H1 (cell line): ENCODE results near the gene WDR31. TPM values are rescaled to one million over a fixed set of nuclear protein-coding genes. Genes with fewer than 3 reads are reported as not detected.
A peak's percentile ranks its signal among the peaks of the same experiment; 100 is the strongest.

ENCODE experiments used
- CTCF ChIA-PET: fragments of 300-600 bp; sonication (Branson Sonifier 250); formaldehyde crosslinking; loops from one replicate; lab custom pipeline; 2021; ENCODE audit not compliant: partially characterized antibody; lab: Charles Lee
- POLR2A ChIA-PET: fragments of 300-600 bp; sonication (Branson Sonifier 250); formaldehyde crosslinking; loops from one replicate; lab custom pipeline; 2021; ENCODE audit warnings: inconsistent platforms; ENCODE audit not compliant: partially characterized antibody; lab: Charles Lee
- DNase-seq, 2 experiments: peaks; one replicate each; pipeline versions ENCODE4 v3.0.0 to v3.0.0-alpha.2; 2010 to 2022; ENCODE audit warnings: low spot score in 2 of 2, low read depth in 1 of 2, mixed read lengths in 1 of 2
- FAIRE-seq: peaks from 2 replicates; lab custom pipeline; 2011; peaks lifted over from hg19 to GRCh38; lab: Jason Lieb, UNC
- H2AFZ ChIP-seq: 2 replicates; pipeline ENCODE4 v1.8.1; 2012; ENCODE audit warnings: low read length, inconsistent platforms
- H2AK5ac ChIP-seq: 2 replicates; pipeline ENCODE4 v1.6.1; 2013; ENCODE audit warnings: low read depth, low read length
- H2BK120ac ChIP-seq: replicated peaks from 2 replicates; pipeline ENCODE3; 2013; ENCODE audit warnings: low read depth, low read length, inconsistent platforms
- H2BK12ac ChIP-seq: 2 replicates; pipeline ENCODE4 v1.6.1; 2013; ENCODE audit warnings: low read depth, low read length
- H2BK15ac ChIP-seq: 2 replicates; pipeline ENCODE4 v1.6.1; 2013; ENCODE audit warnings: low read length
- H2BK20ac ChIP-seq: 2 replicates; pipeline ENCODE4 v1.6.1; 2013; ENCODE audit warnings: low read length
- H2BK5ac ChIP-seq: 2 replicates; pipeline ENCODE4 v1.6.1; 2013; ENCODE audit warnings: low read depth, low read length
- H3K14ac ChIP-seq: 2 replicates; pipeline ENCODE4 v1.6.1; 2013; ENCODE audit warnings: inconsistent platforms; ENCODE audit not compliant: insufficient read length
- H3K18ac ChIP-seq: 2 replicates; pipeline ENCODE4 v1.6.1; 2013; ENCODE audit warnings: low read length; ENCODE audit errors: extremely low read depth
- H3K23ac ChIP-seq: 2 replicates; pipeline ENCODE4 v1.6.1; 2013; ENCODE audit warnings: inconsistent platforms; ENCODE audit not compliant: insufficient read length
- H3K23me2 ChIP-seq: 2 replicates; pipeline ENCODE4 v1.6.1; 2013; ENCODE audit warnings: low read depth, low read length
- H3K27ac ChIP-seq: 2 replicates; pipeline ENCODE4 v1.6.1; 2011; ENCODE audit warnings: low read depth, low read length, inconsistent platforms
- H3K27me3 ChIP-seq, 4 experiments: replicated peaks in 1 of 4; 1 replicate in 1 of 4; 2 replicates in 3 of 4; pipeline versions ENCODE4 v1.6.1 to v1.8.1; 2011 to 2013; ENCODE audit warnings: low read length in 3 of 4, mild to moderate bottlenecking in 3 of 4, inconsistent platforms in 2 of 4, mixed read lengths in 2 of 4, moderate library complexity in 1 of 4; ENCODE audit not compliant: control insufficient read depth in 3 of 4, insufficient read depth in 3 of 4; ENCODE audit errors: extremely low read depth in 1 of 4
- H3K36me3 ChIP-seq, 4 experiments: 2 replicates each; pipeline versions ENCODE4 v1.6.1 to v1.8.1; 2011 to 2013; ENCODE audit warnings: mild to moderate bottlenecking in 4 of 4, low read length in 3 of 4, moderate library complexity in 2 of 4, control low read depth in 1 of 4, inconsistent platforms in 1 of 4; ENCODE audit not compliant: insufficient read depth in 4 of 4, control insufficient read depth in 2 of 4
- H3K4ac ChIP-seq: replicated peaks from 2 replicates; pipeline ENCODE3; 2013; ENCODE audit warnings: low read length, low read depth, mixed read lengths, inconsistent platforms; ENCODE audit not compliant: insufficient read length
- H3K4me1 ChIP-seq, 4 experiments: replicated peaks in 1 of 4; 1 replicate in 1 of 4; 2 replicates in 3 of 4; pipeline versions ENCODE4 v1.6.1 to v1.8.1; 2011 to 2013; ENCODE audit warnings: low read length in 3 of 4, inconsistent platforms in 2 of 4, mixed read lengths in 1 of 4; ENCODE audit not compliant: insufficient read depth in 4 of 4, control insufficient read depth in 3 of 4
- H3K4me2 ChIP-seq, 2 experiments: 2 replicates each; pipeline versions ENCODE4 v1.6.1 to v1.8.1; 2011 to 2013; ENCODE audit warnings: low read depth in 2 of 2, low read length in 2 of 2, control low read depth in 1 of 2, inconsistent platforms in 1 of 2, mild to moderate bottlenecking in 1 of 2; ENCODE audit not compliant: insufficient read depth in 1 of 2
- H3K4me3 ChIP-seq, 4 experiments: fragments of 200-600, 300-600 bp in 1 of 4; sonication (generic), shearing (Covaris generic), sonication (Bioruptor Twin) in 1 of 4; 2 replicates each; pipeline versions ENCODE4 v1.5.1 to v1.8.1; 2011 to 2016; ENCODE audit warnings: low read length in 4 of 4, low read depth in 3 of 4, control low read depth in 2 of 4, inconsistent platforms in 2 of 4, mild to moderate bottlenecking in 2 of 4, mixed read lengths in 1 of 4, moderate library complexity in 1 of 4; ENCODE audit not compliant: insufficient read depth in 2 of 4; ENCODE audit errors: extremely low read depth in 1 of 4
- H3K56ac ChIP-seq: replicated peaks from 2 replicates; pipeline ENCODE3; 2013; ENCODE audit warnings: low read depth, mild to moderate bottlenecking, mixed read lengths, low read length, inconsistent platforms; ENCODE audit not compliant: insufficient read length
- H3K79me1 ChIP-seq: 2 replicates; pipeline ENCODE4 v1.6.1; 2013; ENCODE audit warnings: low read depth, low read length, control low read depth
- H3K79me2 ChIP-seq, 2 experiments: 2 replicates each; pipeline versions ENCODE4 v1.6.1 to v1.8.1; 2012 to 2013; ENCODE audit warnings: low read length in 2 of 2, mild to moderate bottlenecking in 2 of 2, inconsistent platforms in 1 of 2; ENCODE audit not compliant: insufficient read depth in 2 of 2, control insufficient read depth in 1 of 2
- H3K9ac ChIP-seq, 4 experiments: replicated peaks in 1 of 4; 1 replicate in 1 of 4; 2 replicates in 3 of 4; pipeline versions ENCODE4 v1.6.1 to v1.8.1; 2011 to 2013; ENCODE audit warnings: low read depth in 3 of 4, low read length in 3 of 4, control low read depth in 2 of 4, mild to moderate bottlenecking in 2 of 4, moderate library complexity in 2 of 4, inconsistent platforms in 1 of 4; ENCODE audit errors: extremely low read depth in 1 of 4
- H3K9me3 ChIP-seq, 2 experiments: 2 replicates each; pipeline versions ENCODE4 v1.6.1 to v1.8.1; 2012 to 2013; ENCODE audit warnings: mild to moderate bottlenecking in 2 of 2, moderate library complexity in 2 of 2, control low read depth in 1 of 2, inconsistent platforms in 1 of 2, low read depth in 1 of 2, low read length in 1 of 2, mixed read lengths in 1 of 2; ENCODE audit not compliant: insufficient read depth in 2 of 2
- H4K20me1 ChIP-seq, 2 experiments: replicated peaks in 1 of 2; 2 replicates each; pipeline versions ENCODE3 to v1.8.1; 2011 to 2013; ENCODE audit warnings: inconsistent platforms in 2 of 2, low read length in 2 of 2, mild to moderate bottlenecking in 1 of 2; ENCODE audit not compliant: insufficient read depth in 2 of 2, control insufficient read depth in 1 of 2
- H4K5ac ChIP-seq: 2 replicates; pipeline ENCODE4 v1.6.1; 2013; ENCODE audit warnings: low read length, low read depth, mixed read lengths, inconsistent platforms; ENCODE audit not compliant: insufficient read length
- H4K8ac ChIP-seq: 2 replicates; pipeline ENCODE4 v1.8.0; 2013; ENCODE audit warnings: mild to moderate bottlenecking, moderate library complexity, low read length, inconsistent platforms; ENCODE audit not compliant: insufficient read depth; ENCODE audit errors: extremely low read depth
- H4K91ac ChIP-seq: replicated peaks from 2 replicates; pipeline ENCODE3; 2013; ENCODE audit warnings: low read length, mixed read lengths, inconsistent platforms; ENCODE audit not compliant: insufficient read length
- KDM1A ChIP-seq: fragments of 200-600, 300-600 bp; sonication (generic); IDR thresholded peaks from 2 replicates; pipeline ENCODE4 v1.7.1; 2016; ENCODE audit warnings: mild to moderate bottlenecking, low read length, borderline replicate concordance
- NANOG ChIP-seq: IDR thresholded peaks from 2 replicates; pipeline ENCODE4 v1.6.1; 2011; ENCODE audit warnings: low read length, low read depth, mild to moderate bottlenecking, inconsistent platforms; ENCODE audit not compliant: insufficient read depth, poor library complexity, severe bottlenecking
- RNF2 ChIP-seq: fragments of 200-900, 300-1000 bp; sonication (generic); IDR thresholded peaks from 2 replicates; pipeline ENCODE4 v1.7.1; 2016; ENCODE audit warnings: borderline replicate concordance, low read depth, mild to moderate bottlenecking, antibody characterized with exemption, low read length; ENCODE audit not compliant: poor library complexity, severe bottlenecking; ENCODE audit errors: missing control alignments
- TAF7 ChIP-seq: optimal IDR thresholded peaks from 2 replicates; pipeline ENCODE3; 2011; ENCODE audit warnings: low read depth, mild to moderate bottlenecking, inconsistent platforms, low read length, moderate library complexity, borderline replicate concordance
- YY1 ChIP-seq: IDR thresholded peaks from 2 replicates; pipeline ENCODE4 v1.6.1; 2011; ENCODE audit warnings: low read depth, mild to moderate bottlenecking, low read length
- ZNF274 ChIP-seq: IDR thresholded peaks from 2 replicates; pipeline ENCODE4 v1.7.0; 2012; ENCODE audit warnings: low read length, borderline replicate concordance; ENCODE audit errors: extremely low read depth
- WGBS, 2 experiments: shearing (Covaris generic) in 1 of 2; methylation state at CpG; one replicate each; pipeline versions ENCODE4 v1.1.6 to v1.1.7; 2013 to 2015; ENCODE audit warnings: low lambda C conversion rate in 2 of 2, mixed read lengths in 2 of 2, inconsistent platforms in 1 of 2, low coverage in 1 of 2, missing lambda C conversion rate in 1 of 2; ENCODE audit not compliant: insufficient replicate concordance in 2 of 2, insufficient coverage in 1 of 2, insufficient read length in 1 of 2; ENCODE audit errors: extremely low coverage in 1 of 2, missing lambda C conversion rate in 1 of 2; 5-methylcytosine and 5-hydroxymethylcytosine counted together
- polyA plus RNA-seq, 7 experiments: library from polyadenylated mRNA; depleted of rRNA in 3 of 7; stranded (reverse) in 5 of 7; unstranded in 2 of 7; fragments of >200 nt in 5 of 7; fragments of 200-250 nt in 2 of 7; gene quantifications; 1 replicate in 5 of 7; 2 replicates in 1 of 7; 4 replicates in 1 of 7; pipeline versions ENCODE4 v1.2.1 to v1.2.3, GENCODE V29; 2011 to 2013; ENCODE audit warnings: missing spikeins in 2 of 7, mixed read lengths in 2 of 7
- total RNA-seq: library from RNA; stranded (reverse); fragmentation: NEBNext Ultra II Directional; extraction: Animal tissue kit (Norgen Biotek cat#: 25700); gene quantifications from 2 replicates; pipeline ENCODE4 v1.2.1, GENCODE V29; 2021

The WDR31 gene
- total and polyA plus RNA-seq, 2 of the 8 experiments (the other 6 are each of a cell fraction or from before 2014, with no cell fraction given): 0.27 to 0.28 TPM

- Histone ChIP-seq H2BK5ac (no peak within 1 kb of the TSS), H3K56ac (no peak within 1 kb of the TSS), H3K4me1 (0 out of 7 replicates have a peak, but pooled peaks cover 0 to 4% (median 0%) of the 10 kb centered on the region in 4 experiments), H3K36me3 (no peaks in the 10 kb centered on the region), H4K5ac (no peak within 1 kb of the TSS), H2BK12ac (no peak within 1 kb of the TSS), H3K14ac (no peak within 1 kb of the TSS), H3K9ac (no peak within 1 kb of the TSS), H2BK20ac (no peak within 1 kb of the TSS), H3K27ac (no peak within 1 kb of the TSS), H2AFZ (peak within 1 kb of the TSS; percentile 84), H4K8ac (no peak within 1 kb of the TSS), H4K20me1 (no peaks in the 10 kb centered on the region), H3K23ac (no peak within 1 kb of the TSS), H2BK15ac (no peak within 1 kb of the TSS), H3K23me2 (no peaks in the 10 kb centered on the region), H4K91ac (no peak within 1 kb of the TSS), H3K79me2 (no peaks in the 10 kb centered on the region), H3K4me2 (no peak within 1 kb of the TSS), H3K4ac (no peak within 1 kb of the TSS), H2BK120ac (no peak within 1 kb of the TSS), H3K18ac (no peak within 1 kb of the TSS; the same call in 1 of the 2 replicates), H3K4me3 (no peak within 1 kb of the TSS), H3K79me1 (no peaks in the 10 kb centered on the region), H3K9me3 (no peaks in the 10 kb centered on the region), H3K27me3 (peaks cover 0 to 2% (median 0%) of the 10 kb centered on the region in 4 experiments; a peak in 1 of 7 replicates), H2AK5ac (no peak within 1 kb of the TSS)
- FAIRE-seq (no peak), DNase-seq (no peak)
- POLR2A ChIA-PET: interaction anchor here (1.6 kb wide), 1 partner anchor 107 kb away, joined by 7 read pairs; the partner anchor contains the start of genes C9orf43 and POLE3
- TF ChIP-seq NANOG (no peak), RNF2 (no peak), KDM1A (peak; percentile 33; the same call in 1 of the 2 replicates), ZNF274 (no peak), YY1 (no peak), TAF7 (no peak)
- WGBS, 2 experiments: 88% methylated on average over 25 of the region's 25 CpGs; no CpG with 5 or more reads in 1 of the 2 experiments
- CTCF ChIA-PET: interaction anchor here (0.6 to 1.0 kb wide), 2 partner anchors 15 to 455 kb away, joined by 4 read pairs; no protein-coding TSS in a partner anchor
Measured at GRCh38 chr9:113302792-113303418, 37.2 kb downstream of the WDR31 start, which contains the start of gene RNF183. TSS of gene RNF183 (minus strand) at chr9:113303376. CDS start at chr9:113298184, 5,192 bp downstream.
